RWPE2 (cell line): Measurements from ENCODE around the gene ATF6B.

Source experiments
- ATAC-seq: fragments of 200-7000 bp; cut with Tn5 transposase; 3 replicates; pipeline ENCODE4 v1.9.1; 2021; ENCODE audit warnings: low read depth
- DNase-seq: peaks from one replicate; pipeline ENCODE4 v3.0.0-alpha.2; 2020; ENCODE audit warnings: low spot score
- H3K27ac ChIP-seq: fragments of 450-650 bp; 2 replicates; pipeline ENCODE4 v1.5.1; 2017; ENCODE audit warnings: mild to moderate bottlenecking; ENCODE audit not compliant: poor library complexity, severe bottlenecking
- H3K27me3 ChIP-seq: fragments of 250-450 bp; sonication (Bioruptor Pico); 2 replicates; pipeline ENCODE4 v1.5.1; 2021; ENCODE audit warnings: mild to moderate bottlenecking, moderate library complexity; ENCODE audit not compliant: insufficient read depth, poor library complexity, severe bottlenecking
- H3K36me3 ChIP-seq: fragments of 250-450 bp; sonication (Bioruptor Pico); 2 replicates; pipeline ENCODE4 v1.5.1; 2020; ENCODE audit warnings: low read depth, mild to moderate bottlenecking, moderate library complexity
- H3K4me1 ChIP-seq: fragments of 250-450 bp; sonication (Bioruptor Pico); 2 replicates; pipeline ENCODE4 v1.5.1; 2021; ENCODE audit warnings: mild to moderate bottlenecking, moderate library complexity; ENCODE audit not compliant: insufficient read depth, poor library complexity, severe bottlenecking
- H3K4me3 ChIP-seq: fragments of 250-450 bp; sonication (Bioruptor Pico); 2 replicates; pipeline ENCODE4 v1.5.1; 2021; ENCODE audit warnings: mild to moderate bottlenecking, moderate library complexity; ENCODE audit not compliant: severe bottlenecking
- H3K9me3 ChIP-seq: fragments of 250-450 bp; sonication (Bioruptor Pico); 2 replicates; pipeline ENCODE4 v1.5.1; 2021; ENCODE audit warnings: mild to moderate bottlenecking, moderate library complexity; ENCODE audit not compliant: severe bottlenecking
- TF ChIP-seq, protein P1 (sequence below): fragments of 450-650 bp; IDR thresholded peaks from one replicate; pipeline ENCODE4 v1.5.1; 2017; ENCODE audit warnings: mild to moderate bottlenecking, moderate library complexity; ENCODE audit not compliant: poor library complexity, severe bottlenecking

Gene ATF6B

DNA sequence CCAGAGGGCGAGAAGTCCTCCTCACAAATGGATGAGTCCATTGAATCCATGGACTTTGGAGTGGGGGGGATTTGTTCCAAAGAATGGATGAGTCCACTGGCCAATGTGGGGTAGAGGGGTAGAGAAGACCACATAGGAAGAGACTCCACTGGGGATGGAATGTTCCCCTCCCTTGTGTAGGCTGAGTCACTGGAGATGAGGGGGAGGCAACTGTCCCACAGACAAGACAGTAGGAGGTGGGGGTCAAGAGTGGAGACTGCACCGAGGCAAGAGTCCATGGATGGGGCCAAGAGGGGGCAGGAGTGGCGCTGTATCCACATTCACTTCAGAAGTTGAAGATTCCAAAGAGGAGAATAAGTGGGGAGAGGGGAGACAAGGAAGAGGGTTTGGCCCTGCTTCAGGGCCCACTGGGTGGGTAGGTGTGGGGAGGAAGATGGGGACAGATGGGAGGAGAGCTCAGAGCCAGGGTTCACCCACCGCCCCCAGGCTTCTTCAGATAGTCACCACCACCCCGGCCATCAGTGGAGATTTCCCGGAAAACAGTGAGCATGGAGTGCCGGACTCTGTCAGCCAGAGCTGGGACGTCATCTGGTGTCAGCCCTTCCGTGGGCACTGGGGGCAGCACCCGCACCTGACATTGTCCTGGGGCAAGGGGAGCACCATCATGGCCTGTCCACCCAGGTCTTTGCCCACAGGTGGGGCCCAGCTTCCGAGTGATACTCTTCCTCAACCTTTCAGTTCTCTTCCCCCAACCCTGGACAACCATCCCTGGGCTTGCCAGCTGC, 41.0 kb upstream of the ATF6B start:
- Histone ChIP-seq H3K27ac (no peak overlapping the region), H3K27me3 (no peaks in the 10 kb centered on the region), H3K36me3 (peaks cover 40% of the 10 kb centered on the region), H3K4me3 (no peak overlapping the region), H3K9me3 (no peaks in the 10 kb centered on the region), H3K4me1 (no peaks in the 10 kb centered on the region)
- ATAC-seq (peak; percentile 20; the same call in 2 of the 3 replicates), DNase-seq (no peak)
- TF ChIP-seq, protein P1, sequence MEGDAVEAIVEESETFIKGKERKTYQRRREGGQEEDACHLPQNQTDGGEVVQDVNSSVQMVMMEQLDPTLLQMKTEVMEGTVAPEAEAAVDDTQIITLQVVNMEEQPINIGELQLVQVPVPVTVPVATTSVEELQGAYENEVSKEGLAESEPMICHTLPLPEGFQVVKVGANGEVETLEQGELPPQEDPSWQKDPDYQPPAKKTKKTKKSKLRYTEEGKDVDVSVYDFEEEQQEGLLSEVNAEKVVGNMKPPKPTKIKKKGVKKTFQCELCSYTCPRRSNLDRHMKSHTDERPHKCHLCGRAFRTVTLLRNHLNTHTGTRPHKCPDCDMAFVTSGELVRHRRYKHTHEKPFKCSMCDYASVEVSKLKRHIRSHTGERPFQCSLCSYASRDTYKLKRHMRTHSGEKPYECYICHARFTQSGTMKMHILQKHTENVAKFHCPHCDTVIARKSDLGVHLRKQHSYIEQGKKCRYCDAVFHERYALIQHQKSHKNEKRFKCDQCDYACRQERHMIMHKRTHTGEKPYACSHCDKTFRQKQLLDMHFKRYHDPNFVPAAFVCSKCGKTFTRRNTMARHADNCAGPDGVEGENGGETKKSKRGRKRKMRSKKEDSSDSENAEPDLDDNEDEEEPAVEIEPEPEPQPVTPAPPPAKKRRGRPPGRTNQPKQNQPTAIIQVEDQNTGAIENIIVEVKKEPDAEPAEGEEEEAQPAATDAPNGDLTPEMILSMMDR, result no peak

DNA sequence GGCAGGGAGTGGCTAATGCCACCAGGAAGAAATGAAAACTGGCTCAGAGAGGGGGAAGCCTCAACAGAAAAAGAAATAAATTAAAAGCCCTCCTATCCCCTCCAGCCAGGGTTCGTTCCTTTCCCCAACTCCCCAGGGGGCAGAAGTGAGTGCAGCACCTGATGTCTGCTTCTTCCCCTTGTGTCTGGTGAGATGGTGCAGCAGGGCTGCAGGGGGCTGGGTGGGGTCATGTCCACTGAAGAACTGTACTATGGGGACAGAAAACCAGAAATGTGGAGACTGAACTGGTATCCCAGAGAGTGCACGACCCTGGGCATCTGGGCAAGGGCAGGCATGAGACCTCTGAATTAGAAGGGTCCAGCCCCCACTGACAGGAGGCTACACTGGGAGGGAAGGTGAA, 40.3 kb upstream of the ATF6B start:
- H3K27ac ChIP-seq, result no peak overlapping the region
- H3K27me3 ChIP-seq, result no peaks in the 10 kb centered on the region
- H3K36me3 ChIP-seq, result peaks cover 43% of the 10 kb centered on the region
- no peak overlapping the region for H3K4me3 ChIP-seq
- TF ChIP-seq, protein P1, result no peak
- ATAC-seq (no peak), DNase-seq (no peak)
- H3K4me1 ChIP-seq, result no peaks in the 10 kb centered on the region
- H3K9me3 ChIP-seq, result no peaks in the 10 kb centered on the region

DNA sequence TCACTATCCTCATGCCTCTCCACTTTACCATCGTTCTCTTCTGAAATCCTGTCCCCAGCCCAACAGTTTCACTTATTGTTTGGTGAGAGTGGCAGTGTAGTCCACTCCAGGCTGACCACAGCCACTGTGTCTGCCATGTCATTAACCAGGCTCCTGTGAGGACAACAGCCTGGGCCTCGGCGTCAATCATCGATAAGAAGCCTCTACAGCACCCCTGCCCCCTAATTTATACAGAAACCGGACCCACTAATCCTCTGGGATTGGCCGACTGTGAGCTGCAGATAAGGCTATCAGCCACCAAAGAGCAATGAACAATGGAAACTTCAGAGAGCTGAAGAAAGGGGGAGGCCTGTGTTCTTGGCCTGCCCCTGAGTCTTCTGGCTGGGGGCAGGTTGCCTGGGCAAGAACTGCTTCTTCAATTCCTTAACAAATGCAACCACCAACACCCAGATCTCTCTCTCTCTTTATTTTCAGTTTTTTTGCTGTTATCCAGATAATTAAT, 39.8 kb upstream of the ATF6B start:
- ATAC-seq (no peak), DNase-seq (no peak)
- Histone ChIP-seq H3K27me3 (no peaks in the 10 kb centered on the region), H3K4me1 (no peaks in the 10 kb centered on the region), H3K4me3 (no peak overlapping the region), H3K9me3 (no peaks in the 10 kb centered on the region), H3K27ac (no peak overlapping the region), H3K36me3 (peaks cover 44% of the 10 kb centered on the region)
- TF ChIP-seq, protein P1, result no peak

DNA sequence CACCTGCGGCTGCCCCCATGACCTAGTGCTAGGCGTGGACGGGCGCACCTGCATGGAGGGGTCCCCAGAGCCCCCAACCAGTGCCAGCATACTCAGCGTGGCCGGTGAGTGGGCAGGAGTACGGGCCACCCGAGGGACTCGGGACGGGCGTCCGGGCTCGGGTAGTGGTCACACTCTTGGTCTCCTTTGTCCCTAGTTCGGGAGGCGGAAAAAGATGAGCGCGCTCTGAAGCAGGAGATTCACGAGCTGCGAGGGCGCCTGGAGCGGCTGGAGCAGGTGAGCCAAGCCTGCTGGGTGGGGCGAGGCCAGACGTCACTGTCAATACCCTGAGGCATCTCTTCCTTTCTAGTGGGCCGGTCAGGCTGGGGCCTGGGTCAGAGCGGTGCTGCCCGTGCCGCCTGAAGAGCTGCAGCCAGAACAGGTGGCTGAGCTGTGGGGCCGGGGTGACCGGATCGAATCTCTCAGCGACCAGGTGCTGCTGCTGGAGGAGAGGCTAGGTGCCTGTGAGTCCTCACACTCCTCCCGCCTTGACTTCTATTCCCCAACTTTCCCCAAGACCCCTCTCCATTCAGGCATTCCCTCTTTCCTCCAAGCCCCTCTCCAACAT, 39.2 kb upstream of the ATF6B start:
- no peaks in the 10 kb centered on the region for H3K9me3 ChIP-seq
- H3K4me3 ChIP-seq, result no peak overlapping the region
- H3K27me3 ChIP-seq, result no peaks in the 10 kb centered on the region
- H3K4me1 ChIP-seq, result no peaks in the 10 kb centered on the region
- DNase-seq, result no peak
- no peak for ATAC-seq
- TF ChIP-seq, protein P1, result no peak
- H3K27ac ChIP-seq, result no peak overlapping the region
- peaks cover 44% of the 10 kb centered on the region for H3K36me3 ChIP-seq
